Spleen (tissue), 11 donors: ENCODE results near the gene RARG. TPM values are rescaled to one million over a fixed set of nuclear protein-coding genes. Genes with fewer than 3 reads are reported as not detected.

Experiments used
- DNase-seq: peaks from one replicate; pipeline ENCODE4 v3.0.0-alpha.2; 2020
- H3K27ac ChIP-seq, 8 donors: fragments of 200-600 bp; sonication (generic) in 7 of 8; 1 replicate in 4 of 8; 2 replicates in 4 of 8; pipeline versions ENCODE4 v1.5.0 to v1.8.0; 2016 to 2021; ENCODE audit warnings: inconsistent platforms in 4 of 8, mild to moderate bottlenecking in 4 of 8, moderate library complexity in 1 of 8
- H3K27me3 ChIP-seq, 7 donors: fragments of 200-600 bp; sonication (generic) in 6 of 7; replicated peaks in 1 of 7; 1 replicate in 4 of 7; 2 replicates in 3 of 7; pipeline versions ENCODE4 v1.5.0 to v1.8.0; 2016 to 2021; ENCODE audit warnings: inconsistent platforms in 3 of 7, mild to moderate bottlenecking in 1 of 7
- H3K36me3 ChIP-seq, 6 donors: fragments of 200-600 bp; sonication (generic) in 5 of 6; 1 replicate in 4 of 6; 2 replicates in 2 of 6; pipeline versions ENCODE4 v1.5.0 to v1.8.0; 2016 to 2021; ENCODE audit warnings: inconsistent platforms in 2 of 6
- H3K4me1 ChIP-seq, 6 donors: fragments of 200-600 bp; sonication (generic) in 5 of 6; 1 replicate in 3 of 6; 2 replicates in 3 of 6; pipeline versions ENCODE4 v1.5.0 to v1.8.0; 2016 to 2021; ENCODE audit warnings: inconsistent platforms in 3 of 6
- H3K4me3 ChIP-seq, 8 donors: fragments of 200-600 bp; sonication (generic) in 7 of 8; 1 replicate in 4 of 8; 2 replicates in 4 of 8; pipeline versions ENCODE4 v1.5.0 to v1.8.0; 2016 to 2021; ENCODE audit warnings: inconsistent platforms in 4 of 8, mild to moderate bottlenecking in 4 of 8, moderate library complexity in 2 of 8
- H3K9me3 ChIP-seq, 8 donors: fragments of 200-600 bp; sonication (generic) in 7 of 8; 1 replicate in 4 of 8; 2 replicates in 4 of 8; pipeline versions ENCODE4 v1.5.0 to v1.8.0; 2016 to 2021; ENCODE audit warnings: inconsistent platforms in 4 of 8
- CTCF ChIP-seq, 11 experiments: fragments of 200-600 bp in 7 of 11; fragments of 450-650 bp in 4 of 11; sonication (generic) in 4 of 11; IDR thresholded peaks in 8 of 11; conservative IDR thresholded peaks in 3 of 11; 1 replicate in 7 of 11; 2 replicates in 4 of 11; pipeline versions ENCODE4 v1.4.0 to v1.8.0; 2016 to 2021; ENCODE audit warnings: antibody characterized with exemption in 11 of 11, inconsistent platforms in 4 of 11, mild to moderate bottlenecking in 1 of 11
- POLR2A ChIP-seq, 3 donors: fragments of 450-650 bp; IDR thresholded peaks; one replicate each; pipeline ENCODE4 v1.5.1; 2017; ENCODE audit warnings: antibody characterized with exemption in 3 of 3, mild to moderate bottlenecking in 1 of 3
- POLR2AphosphoS5 ChIP-seq, 3 donors: sonication (generic); formaldehyde crosslinking; IDR thresholded peaks; one replicate each; pipeline ENCODE4 v1.5.1; 2017; ENCODE audit warnings: antibody characterized with exemption in 3 of 3
- WGBS, 5 donors: extraction: QIAGEN DNeasy Blood & Tissue Kit in 3 of 5; methylation state at CpG; one replicate each; pipeline versions ENCODE4 v1.1.5 to v1.1.7; 2013 to 2018; 5-methylcytosine and 5-hydroxymethylcytosine counted together
- intact Hi-C: fragments of 100-400 bp; cut with DNase I; formaldehyde crosslinking; loops from one replicate; pipeline ENCODE4 v1.15.0; 2023; ENCODE audit warnings: low total_unique reads
- polyA plus RNA-seq, 3 donors: library from polyadenylated mRNA; stranded (reverse); fragments of 200-250 nt; gene quantifications; one replicate each; pipeline ENCODE4 v1.2.1, GENCODE V29; 2013
- total RNA-seq, 7 donors: library from RNA; depleted of rRNA in 3 of 7; stranded (reverse); fragments of >200 nt in 3 of 7; fragmentation: NEBNext Ultra II Directional in 4 of 7; extraction: Animal tissue kit (Norgen Biotek cat#: 25700) in 4 of 7; gene quantifications; one replicate each; pipeline versions ENCODE4 v1.1.0 to v1.2.1, GENCODE V29; 2016 to 2021
- donor health status: healthy with polysubstance abuse.
- donor health status: DM: no; HTN: no; CAD: no; lungs with moderate emphysema.
- donor health status: DM: no; HTN: no; CAD: no.
- donor health status: Bipolar disorder and iron deficiency.
- donor health status: healthy.
- donor health status: DM: no; HTN: no; CAD: no.
- donor health status: DM: yes; HTN: yes; CAD: no.

The RARG gene
- total and polyA plus RNA-seq, 10 donors = 4.6 to 20.8 (median 11.2) TPM

GRCh38 chr12:53191096-53191884, 40.7 kb downstream of the RARG start:
- Histone ChIP-seq H3K27me3 (no peaks in the 10 kb centered on the region), H3K36me3 (peaks cover 0 to 98% (median 57%) of the 10 kb centered on the region in 6 donors), H3K9me3 (no peaks in the 10 kb centered on the region), H3K4me3 (no peak overlapping the region), H3K27ac (peak overlapping the region in 1 of 8 donors; percentile 11), H3K4me1 (peaks cover 0 to 43% (median 15%) of the 10 kb centered on the region in 6 donors)
- WGBS, 5 donors = 84 to 92% (median 86%) methylated on average over 9 to 11 of the region's 11 CpGs
- TF ChIP-seq POLR2A (IDR thresholded peaks at IDR 0.05) = no peak
- no peak for TF ChIP-seq CTCF (IDR thresholded peaks at IDR 0.05 in 8 of 11, conservative IDR thresholded peaks at IDR 0.05 in 3 of 11)
- peak; percentile 28 to 39 (median 38) for TF ChIP-seq POLR2AphosphoS5 (IDR thresholded peaks at IDR 0.05)
- no peak for DNase-seq
- intact Hi-C loops = loop anchor here (5.0 kb wide), 1 partner anchor 34 kb away; no protein-coding TSS in a partner anchor

GRCh38 chr12:53190108-53190729, 41.8 kb downstream of the RARG start:
- TF ChIP-seq POLR2AphosphoS5 (IDR thresholded peaks at IDR 0.05) (peak; percentile 56 to 69 (median 68)), POLR2A (IDR thresholded peaks at IDR 0.05) (no peak), CTCF (IDR thresholded peaks at IDR 0.05 in 8 of 11, conservative IDR thresholded peaks at IDR 0.05 in 3 of 11) (peak; percentile 21 to 73 (median 59))
- Histone ChIP-seq H3K9me3 (no peaks in the 10 kb centered on the region), H3K27me3 (no peaks in the 10 kb centered on the region), H3K4me3 (no peak overlapping the region), H3K4me1 (peaks cover 0 to 48% (median 15%) of the 10 kb centered on the region in 6 donors), H3K36me3 (peaks cover 0 to 98% (median 65%) of the 10 kb centered on the region in 6 donors), H3K27ac (peak overlapping the region in 3 of 8 donors; percentile 12 to 38 (median 26))
- intact Hi-C loops = loop anchor here (5.0 kb wide), 1 partner anchor 33 kb away; no protein-coding TSS in a partner anchor
- no peak for DNase-seq
- 64 to 74% (median 70%) methylated on average over 14 of the region's 14 CpGs for WGBS, 5 donors

GRCh38 chr12:53187145-53187899, 44.7 kb downstream of the RARG start:
- TF ChIP-seq CTCF (IDR thresholded peaks at IDR 0.05 in 8 of 11, conservative IDR thresholded peaks at IDR 0.05 in 3 of 11) = no peak
- TF ChIP-seq POLR2AphosphoS5 (IDR thresholded peaks at IDR 0.05) = peak in 1 of 3 donors; percentile 22
- Histone ChIP-seq H3K27me3 (no peaks in the 10 kb centered on the region), H3K9me3 (no peaks in the 10 kb centered on the region), H3K4me3 (no peak overlapping the region), H3K27ac (no peak overlapping the region), H3K36me3 (peaks cover 0 to 99% (median 77%) of the 10 kb centered on the region in 6 donors), H3K4me1 (peaks cover 11 to 69% (median 35%) of the 10 kb centered on the region in 6 donors)
- no peak for DNase-seq
- 88 to 97% (median 89%) methylated on average over 13 to 15 of the region's 15 CpGs for WGBS, 5 donors
- intact Hi-C loops = no loop called here
